Measurements from ENCODE around the gene GSK3B. TPM values are rescaled to one million over a fixed set of nuclear protein-coding genes. Genes with fewer than 3 reads are reported as not detected.

The GSK3B gene
- total and polyA plus RNA-seq, 2 donors (not counting 1 experiment from before 2014, with no cell fraction given), result 37.3 to 44.8 TPM

DNA sequence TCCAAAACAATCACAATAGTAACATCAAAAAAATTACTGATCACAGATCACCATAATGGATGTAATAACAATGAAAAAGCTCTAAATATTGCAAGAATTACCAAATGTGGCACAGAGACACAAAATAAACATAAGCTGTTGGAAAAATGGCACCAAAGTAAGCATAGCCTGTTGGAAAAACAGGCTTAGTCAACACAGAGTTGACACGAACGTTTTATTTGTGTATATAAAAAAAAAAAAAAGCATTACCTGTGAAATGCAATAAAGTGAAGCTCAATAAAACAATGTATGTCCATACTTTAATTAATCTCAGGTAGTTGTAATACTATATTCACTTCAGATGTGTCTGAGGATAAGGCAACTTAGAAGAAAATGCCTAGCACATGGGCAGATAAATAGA lies 235.3 kb downstream of the GSK3B start:
- no peaks in the 10 kb centered on the region for H3K27me3 ChIP-seq (ENCODE audit: control insufficient read depth, insufficient read depth, low read length)
- no peaks in the 10 kb centered on the region for H3K79me2 ChIP-seq (ENCODE audit: control insufficient read depth, insufficient read depth, low read length)
- H3K9me3 ChIP-seq (ENCODE audit: control insufficient read depth, insufficient read depth, low read depth, low read length), result no peaks in the 10 kb centered on the region
- no peaks in the 10 kb centered on the region for H3K4me1 ChIP-seq (ENCODE audit: control insufficient read depth, extremely low read depth, insufficient read depth, low read length)
- no peak overlapping the region for H3K27ac ChIP-seq (ENCODE audit: insufficient read depth, low read length)
- H4K20me1 ChIP-seq (ENCODE audit: control insufficient read depth, extremely low read depth, insufficient read depth, low read length), result no peaks in the 10 kb centered on the region
- no peak overlapping the region for H3K4me3 ChIP-seq (replicated peaks in 1 of 4; ENCODE audit: control extremely low read depth in 1 of 4, insufficient read depth in 1 of 4, low read depth in 3 of 4, low read length in 4 of 4)
- no peak overlapping the region for H3K4me2 ChIP-seq (ENCODE audit: extremely low read depth, insufficient read depth, low read length)
- no peak overlapping the region for H2AFZ ChIP-seq (ENCODE audit: low read length)
- peaks cover 3% of the 10 kb centered on the region for H3K36me3 ChIP-seq (ENCODE audit: control insufficient read depth, insufficient read depth, low read length)
- no peak for DNase-seq (ENCODE audit: low read depth in 2 of 2)
- H3K9ac ChIP-seq (ENCODE audit: insufficient read depth, low read length), result no peak overlapping the region
- TF ChIP-seq EZH2 (IDR thresholded peaks at IDR 0.05; ENCODE audit: low read length, missing control alignments), result no peak
- TF ChIP-seq, protein P1, sequence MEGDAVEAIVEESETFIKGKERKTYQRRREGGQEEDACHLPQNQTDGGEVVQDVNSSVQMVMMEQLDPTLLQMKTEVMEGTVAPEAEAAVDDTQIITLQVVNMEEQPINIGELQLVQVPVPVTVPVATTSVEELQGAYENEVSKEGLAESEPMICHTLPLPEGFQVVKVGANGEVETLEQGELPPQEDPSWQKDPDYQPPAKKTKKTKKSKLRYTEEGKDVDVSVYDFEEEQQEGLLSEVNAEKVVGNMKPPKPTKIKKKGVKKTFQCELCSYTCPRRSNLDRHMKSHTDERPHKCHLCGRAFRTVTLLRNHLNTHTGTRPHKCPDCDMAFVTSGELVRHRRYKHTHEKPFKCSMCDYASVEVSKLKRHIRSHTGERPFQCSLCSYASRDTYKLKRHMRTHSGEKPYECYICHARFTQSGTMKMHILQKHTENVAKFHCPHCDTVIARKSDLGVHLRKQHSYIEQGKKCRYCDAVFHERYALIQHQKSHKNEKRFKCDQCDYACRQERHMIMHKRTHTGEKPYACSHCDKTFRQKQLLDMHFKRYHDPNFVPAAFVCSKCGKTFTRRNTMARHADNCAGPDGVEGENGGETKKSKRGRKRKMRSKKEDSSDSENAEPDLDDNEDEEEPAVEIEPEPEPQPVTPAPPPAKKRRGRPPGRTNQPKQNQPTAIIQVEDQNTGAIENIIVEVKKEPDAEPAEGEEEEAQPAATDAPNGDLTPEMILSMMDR (conservative IDR thresholded peaks at IDR 0.05 in 1 of 2, IDR thresholded peaks at IDR 0.05 in 1 of 2; ENCODE audit: low read depth in 1 of 2, low read length in 2 of 2), result no peak

GRCh38 chr3:119856695-119857094 lies 237.6 kb downstream of the GSK3B start:
- peak in 1 of 2 donors; percentile 27 for DNase-seq (ENCODE audit: low read depth in 2 of 2)
- Histone ChIP-seq H2AFZ (ENCODE audit: low read length) (no peak overlapping the region), H3K27ac (ENCODE audit: insufficient read depth, low read length) (no peak overlapping the region), H3K4me2 (ENCODE audit: extremely low read depth, insufficient read depth, low read length) (no peak overlapping the region), H3K4me1 (ENCODE audit: control insufficient read depth, extremely low read depth, insufficient read depth, low read length) (no peaks in the 10 kb centered on the region), H3K79me2 (ENCODE audit: control insufficient read depth, insufficient read depth, low read length) (no peaks in the 10 kb centered on the region), H3K4me3 (replicated peaks in 1 of 4; ENCODE audit: control extremely low read depth in 1 of 4, insufficient read depth in 1 of 4, low read depth in 3 of 4, low read length in 4 of 4) (no peak overlapping the region), H3K27me3 (ENCODE audit: control insufficient read depth, insufficient read depth, low read length) (no peaks in the 10 kb centered on the region), H3K9ac (ENCODE audit: insufficient read depth, low read length) (no peak overlapping the region), H3K36me3 (ENCODE audit: control insufficient read depth, insufficient read depth, low read length) (no peaks in the 10 kb centered on the region), H3K9me3 (ENCODE audit: control insufficient read depth, insufficient read depth, low read depth, low read length) (no peaks in the 10 kb centered on the region), H4K20me1 (ENCODE audit: control insufficient read depth, extremely low read depth, insufficient read depth, low read length) (no peaks in the 10 kb centered on the region)
- no peak for TF ChIP-seq EZH2 (IDR thresholded peaks at IDR 0.05; ENCODE audit: low read length, missing control alignments)
- TF ChIP-seq, protein P1 (conservative IDR thresholded peaks at IDR 0.05 in 1 of 2, IDR thresholded peaks at IDR 0.05 in 1 of 2; ENCODE audit: low read depth in 1 of 2, low read length in 2 of 2), result no peak

DNA sequence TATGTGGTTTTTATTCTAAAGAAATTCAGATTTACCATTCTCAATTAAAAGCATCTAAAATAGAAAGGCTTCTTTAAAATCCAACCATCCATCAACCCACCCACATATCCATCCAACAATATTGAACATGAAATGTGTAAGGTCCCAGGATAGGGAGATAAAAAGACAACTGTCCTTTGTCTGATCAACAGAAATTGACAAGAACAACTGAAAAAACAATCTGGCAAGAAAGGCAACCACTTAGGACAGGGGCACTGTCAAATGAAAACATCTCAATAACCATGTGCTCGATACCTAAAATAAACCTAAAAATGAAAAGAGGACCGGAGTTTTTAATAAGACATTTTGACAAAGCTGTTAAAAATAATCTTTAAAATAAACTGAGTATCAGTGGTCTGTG lies 245.1 kb downstream of the GSK3B start:
- H4K20me1 ChIP-seq (ENCODE audit: control insufficient read depth, extremely low read depth, insufficient read depth, low read length), result no peaks in the 10 kb centered on the region
- H3K36me3 ChIP-seq (ENCODE audit: control insufficient read depth, insufficient read depth, low read length), result no peaks in the 10 kb centered on the region
- no peak overlapping the region for H3K27ac ChIP-seq (ENCODE audit: insufficient read depth, low read length)
- H3K9ac ChIP-seq (ENCODE audit: insufficient read depth, low read length), result no peak overlapping the region
- H2AFZ ChIP-seq (ENCODE audit: low read length), result no peak overlapping the region
- H3K4me1 ChIP-seq (ENCODE audit: control insufficient read depth, extremely low read depth, insufficient read depth, low read length), result no peaks in the 10 kb centered on the region
- no peak overlapping the region for H3K4me2 ChIP-seq (ENCODE audit: extremely low read depth, insufficient read depth, low read length)
- H3K79me2 ChIP-seq (ENCODE audit: control insufficient read depth, insufficient read depth, low read length), result no peaks in the 10 kb centered on the region
- H3K9me3 ChIP-seq (ENCODE audit: control insufficient read depth, insufficient read depth, low read depth, low read length), result no peaks in the 10 kb centered on the region
- TF ChIP-seq, protein P1 (conservative IDR thresholded peaks at IDR 0.05 in 1 of 2, IDR thresholded peaks at IDR 0.05 in 1 of 2; ENCODE audit: low read depth in 1 of 2, low read length in 2 of 2), result no peak
- no peak for TF ChIP-seq EZH2 (IDR thresholded peaks at IDR 0.05; ENCODE audit: low read length, missing control alignments)
- H3K4me3 ChIP-seq (replicated peaks in 1 of 4; ENCODE audit: control extremely low read depth in 1 of 4, insufficient read depth in 1 of 4, low read depth in 3 of 4, low read length in 4 of 4), result no peak overlapping the region
- no peak for DNase-seq (ENCODE audit: low read depth in 2 of 2)
- no peaks in the 10 kb centered on the region for H3K27me3 ChIP-seq (ENCODE audit: control insufficient read depth, insufficient read depth, low read length)

All from fibroblast of lung (primary cell).